Neuronal stem cell (in vitro differentiated cells): ENCODE results near the gene KRTAP2-2.

Source experiments
- DNase-seq: peaks from one replicate; pipeline ENCODE4 v3.0.0-alpha.2; 2013; ENCODE audit warnings: low spot score
- H2AFZ ChIP-seq: one replicate; pipeline ENCODE4 v1.6.1; 2013; ENCODE audit warnings: mild to moderate bottlenecking, low read length, inconsistent platforms
- H2AK5ac ChIP-seq: 2 replicates; pipeline ENCODE4 v1.6.1; 2013; ENCODE audit warnings: low read depth, mild to moderate bottlenecking, inconsistent platforms, low read length, moderate library complexity, mixed read lengths
- H2BK120ac ChIP-seq: 2 replicates; pipeline ENCODE4 v1.6.1; 2013; ENCODE audit warnings: low read depth, mild to moderate bottlenecking, inconsistent platforms, low read length, moderate library complexity, mixed read lengths
- H2BK12ac ChIP-seq: one replicate; pipeline ENCODE4 v1.6.1; 2013; ENCODE audit warnings: low read length, inconsistent platforms
- H2BK15ac ChIP-seq: 2 replicates; pipeline ENCODE4 v1.6.1; 2013; ENCODE audit warnings: mild to moderate bottlenecking, low read length, inconsistent platforms, mixed read lengths
- H2BK5ac ChIP-seq: one replicate; pipeline ENCODE4 v1.6.1; 2013; ENCODE audit warnings: inconsistent platforms, mild to moderate bottlenecking, low read length, moderate library complexity
- H3K14ac ChIP-seq: one replicate; pipeline ENCODE4 v1.6.1; 2013; ENCODE audit warnings: low read length, inconsistent platforms
- H3K18ac ChIP-seq: 2 replicates; pipeline ENCODE4 v1.6.1; 2013; ENCODE audit warnings: low read length, inconsistent platforms
- H3K23ac ChIP-seq: 2 replicates; pipeline ENCODE4 v1.6.1; 2013; ENCODE audit warnings: low read depth, mild to moderate bottlenecking, mixed read lengths, low read length, inconsistent platforms; ENCODE audit not compliant: poor library complexity
- H3K27ac ChIP-seq: replicated peaks from 3 replicates; pipeline ENCODE4 v1.5.1; 2013; ENCODE audit warnings: low read length, inconsistent platforms
- H3K27me3 ChIP-seq, 3 experiments: 2 replicates each; pipeline ENCODE4 v1.6.1; 2013; ENCODE audit warnings: low read length in 3 of 3, mild to moderate bottlenecking in 2 of 3, inconsistent platforms in 1 of 3, low read depth in 1 of 3, mixed read lengths in 1 of 3, moderate library complexity in 1 of 3; ENCODE audit not compliant: control insufficient read depth in 3 of 3, insufficient read depth in 3 of 3
- H3K36me3 ChIP-seq, 2 donors: replicated peaks in 1 of 2; 2 replicates each; pipeline ENCODE4 v1.6.1; 2013; ENCODE audit warnings: low read length in 2 of 2; ENCODE audit not compliant: control insufficient read depth in 2 of 2, insufficient read depth in 2 of 2
- H3K4ac ChIP-seq: 2 replicates; pipeline ENCODE4 v1.6.1; 2013; ENCODE audit warnings: inconsistent platforms, mild to moderate bottlenecking, low read length, moderate library complexity
- H3K4me1 ChIP-seq, 2 donors: 1 replicate in 1 of 2; 2 replicates in 1 of 2; pipeline ENCODE4 v1.6.1; 2013; ENCODE audit warnings: low read length in 2 of 2, low read depth in 1 of 2; ENCODE audit not compliant: control insufficient read depth in 2 of 2, insufficient read depth in 1 of 2
- H3K4me2 ChIP-seq: one replicate; pipeline ENCODE4 v1.6.1; 2013; ENCODE audit warnings: mild to moderate bottlenecking, low read length, inconsistent platforms; ENCODE audit not compliant: insufficient read depth, poor library complexity, severe bottlenecking
- H3K4me3 ChIP-seq, 2 donors: 2 replicates each; pipeline ENCODE4 v1.5.1; 2013; ENCODE audit warnings: low read length in 2 of 2, mild to moderate bottlenecking in 2 of 2, inconsistent platforms in 1 of 2, moderate library complexity in 1 of 2
- H3K79me1 ChIP-seq: one replicate; pipeline ENCODE4 v1.6.1; 2013; ENCODE audit warnings: low read depth, mild to moderate bottlenecking, inconsistent platforms, low read length, moderate library complexity
- H3K9ac ChIP-seq: one replicate; pipeline ENCODE4 v1.6.1; 2013; ENCODE audit warnings: mild to moderate bottlenecking, low read depth, low read length, inconsistent platforms; ENCODE audit not compliant: poor library complexity
- H3K9me3 ChIP-seq, 2 donors: replicated peaks in 1 of 2; 2 replicates each; pipeline versions ENCODE3 to v1.6.1; 2013; ENCODE audit warnings: low read length in 2 of 2, mild to moderate bottlenecking in 2 of 2, inconsistent platforms in 1 of 2, low read depth in 1 of 2, mixed read lengths in 1 of 2, moderate library complexity in 1 of 2; ENCODE audit not compliant: control insufficient read depth in 2 of 2, insufficient read depth in 1 of 2
- H4K8ac ChIP-seq: one replicate; pipeline ENCODE4 v1.6.1; 2013; ENCODE audit warnings: low read depth, mild to moderate bottlenecking, inconsistent platforms, low read length, moderate library complexity
- H4K91ac ChIP-seq: one replicate; pipeline ENCODE4 v1.6.1; 2013; ENCODE audit warnings: low read length, low read depth, mild to moderate bottlenecking, inconsistent platforms; ENCODE audit not compliant: poor library complexity
- WGBS, 2 donors: extraction: QIAGEN DNeasy Blood & Tissue Kit; methylation state at CpG; one replicate each; pipeline ENCODE4 v1.1.7; 2013; ENCODE audit warnings: missing lambda C conversion rate in 2 of 2, mixed read lengths in 1 of 2; ENCODE audit not compliant: insufficient read length in 2 of 2, insufficient replicate concordance in 1 of 2; ENCODE audit errors: extremely low coverage in 2 of 2; 5-methylcytosine and 5-hydroxymethylcytosine counted together

The KRTAP2-2 gene

GRCh38 chr17:41076788-41077187 lies 21.8 kb upstream of the KRTAP2-2 start:
- Histone ChIP-seq H2BK15ac (no peak overlapping the region), H3K4ac (no peak overlapping the region), H2AK5ac (no peak overlapping the region), H3K14ac (no peak overlapping the region), H3K36me3 (no peaks in the 10 kb centered on the region), H2BK120ac (no peak overlapping the region), H3K18ac (no peak overlapping the region), H3K4me3 (no peak overlapping the region), H2BK5ac (no peak overlapping the region), H2BK12ac (no peak overlapping the region), H3K23ac (no peak overlapping the region), H3K27ac (no peak overlapping the region), H3K9ac (no peak overlapping the region), H4K91ac (no peak overlapping the region), H3K9me3 (no peaks in the 10 kb centered on the region), H3K27me3 (no peaks in the 10 kb centered on the region), H4K8ac (no peak overlapping the region), H2AFZ (no peak overlapping the region), H3K79me1 (no peaks in the 10 kb centered on the region), H3K4me2 (no peak overlapping the region), H3K4me1 (no peaks in the 10 kb centered on the region)
- no peak for DNase-seq

- Histone ChIP-seq H3K4ac (no peak overlapping the region), H4K91ac (no peak overlapping the region), H3K27ac (no peak overlapping the region), H2BK15ac (no peak overlapping the region), H2AFZ (no peak overlapping the region), H2AK5ac (no peak overlapping the region), H3K4me3 (no peak overlapping the region), H2BK12ac (no peak overlapping the region), H3K4me1 (no peaks in the 10 kb centered on the region), H3K14ac (no peak overlapping the region), H2BK120ac (no peak overlapping the region), H3K18ac (no peak overlapping the region), H3K36me3 (no peaks in the 10 kb centered on the region), H3K9ac (no peak overlapping the region), H3K27me3 (no peaks in the 10 kb centered on the region), H4K8ac (no peak overlapping the region), H3K9me3 (no peaks in the 10 kb centered on the region), H3K79me1 (no peaks in the 10 kb centered on the region), H3K23ac (no peak overlapping the region), H3K4me2 (no peak overlapping the region), H2BK5ac (no peak overlapping the region)
- DNase-seq, result no peak
- no CpG with 5 or more reads among the region's 2 CpGs for WGBS, 2 donors
Observed at GRCh38 chr17:41073676-41074075, 18.6 kb upstream of the KRTAP2-2 start.

- no peak for DNase-seq
- Histone ChIP-seq H3K18ac (peak overlapping the region; percentile 32), H2AK5ac (peak overlapping the region; percentile 38), H3K9me3 (no peaks in the 10 kb centered on the region), H3K36me3 (no peaks in the 10 kb centered on the region), H3K4me3 (peak overlapping the region in 1 of 2 donors; percentile 27), H3K27me3 (no peaks in the 10 kb centered on the region), H3K79me1 (no peaks in the 10 kb centered on the region), H2BK120ac (no peak overlapping the region), H2AFZ (no peak overlapping the region), H3K4ac (no peak overlapping the region), H2BK12ac (no peak overlapping the region), H2BK15ac (no peak overlapping the region), H3K14ac (no peak overlapping the region), H3K4me1 (no peaks in the 10 kb centered on the region), H3K23ac (no peak overlapping the region), H2BK5ac (no peak overlapping the region), H4K91ac (no peak overlapping the region), H4K8ac (peak overlapping the region; percentile 52), H3K9ac (no peak overlapping the region), H3K4me2 (no peak overlapping the region), H3K27ac (no peak overlapping the region)
- no CpG with 5 or more reads among the region's 5 CpGs for WGBS, 2 donors
Observed at GRCh38 chr17:41071606-41072360, 16.8 kb upstream of the KRTAP2-2 start.

- Histone ChIP-seq H3K4me1 (no peaks in the 10 kb centered on the region), H3K4ac (no peak overlapping the region), H3K79me1 (no peaks in the 10 kb centered on the region), H3K4me2 (no peak overlapping the region), H2AK5ac (no peak overlapping the region), H3K4me3 (no peak overlapping the region), H3K23ac (no peak overlapping the region), H3K9ac (no peak overlapping the region), H3K18ac (no peak overlapping the region), H3K14ac (no peak overlapping the region), H4K91ac (no peak overlapping the region), H3K27me3 (no peaks in the 10 kb centered on the region), H2AFZ (no peak overlapping the region), H2BK5ac (no peak overlapping the region), H3K9me3 (no peaks in the 10 kb centered on the region), H3K36me3 (no peaks in the 10 kb centered on the region), H2BK15ac (no peak overlapping the region), H3K27ac (no peak overlapping the region), H2BK12ac (no peak overlapping the region), H2BK120ac (no peak overlapping the region), H4K8ac (no peak overlapping the region)
- no CpG with 5 or more reads among the region's 3 CpGs for WGBS, 2 donors
- no peak for DNase-seq
Observed at GRCh38 chr17:41069031-41069430, 14.0 kb upstream of the KRTAP2-2 start.
